Upper lobe of left lung (tissue), 4 donors: Measurements from ENCODE around the gene PFKL.

Experiments used
- CTCF ChIP-seq, 6 experiments: fragments of 450-650 bp in 4 of 6; fragments of 200-600 bp in 2 of 6; sonication (generic) in 2 of 6; IDR thresholded peaks; one replicate each; pipeline ENCODE4 v1.5.1; 2016 to 2019; ENCODE audit warnings: antibody characterized with exemption in 6 of 6
- POLR2A ChIP-seq, 4 donors: fragments of 450-650 bp; IDR thresholded peaks; one replicate each; pipeline ENCODE4 v1.5.1; 2016 to 2017; ENCODE audit warnings: antibody characterized with exemption in 4 of 4, mild to moderate bottlenecking in 2 of 4
- POLR2AphosphoS5 ChIP-seq, 2 donors: sonication (generic); formaldehyde crosslinking; IDR thresholded peaks; one replicate each; pipeline ENCODE4 v1.5.1; 2017; ENCODE audit warnings: antibody characterized with exemption in 2 of 2

GRCh38 chr21:44366586-44367211, 66.8 kb downstream of the PFKL start:
- TF ChIP-seq CTCF (IDR thresholded peaks at IDR 0.05): no peak
- TF ChIP-seq POLR2A (IDR thresholded peaks at IDR 0.05): no peak
- no peak for TF ChIP-seq POLR2AphosphoS5 (IDR thresholded peaks at IDR 0.05)
